ENCODE data around the gene ZBTB47.

Gene ZBTB47

GRCh38 chr3:42653560-42654330 is at the start of gene ZBTB47:
Gene ZBTB47 (plus strand): TSS chr3:42653697. CDS start chr3:42658356, 4,659 bp downstream.
- DNase-seq = no peak

DNA sequence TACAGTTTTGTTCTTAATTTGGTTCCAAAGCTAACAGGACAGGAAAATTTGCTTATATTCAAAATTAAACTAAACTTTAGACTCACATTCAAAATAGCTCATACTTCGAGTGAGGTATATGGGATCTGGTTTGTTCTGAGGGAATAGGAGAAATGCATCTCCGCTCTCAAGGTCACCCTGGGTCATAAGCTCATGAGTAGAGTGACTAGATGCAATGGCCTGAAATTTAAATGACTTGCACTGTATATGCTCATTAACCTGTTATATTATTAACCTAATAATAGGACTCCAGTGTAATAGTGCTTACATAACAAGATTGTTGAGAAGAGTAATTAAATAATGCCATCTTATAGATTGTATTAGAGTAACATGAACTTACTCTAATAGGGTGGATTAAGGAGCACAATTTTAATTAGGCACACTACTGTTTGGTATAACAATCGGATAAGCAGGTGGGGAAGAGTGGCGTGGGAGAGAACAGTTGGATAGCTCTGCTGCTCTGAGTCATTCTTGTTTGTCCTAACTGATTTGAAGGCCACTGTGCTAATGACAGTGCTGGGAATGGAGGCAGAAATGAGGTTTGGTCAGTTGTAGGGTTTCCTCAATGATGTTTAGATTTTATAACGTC is 47.8 kb upstream of the ZBTB47 start:
- DNase-seq = no peak

DNA sequence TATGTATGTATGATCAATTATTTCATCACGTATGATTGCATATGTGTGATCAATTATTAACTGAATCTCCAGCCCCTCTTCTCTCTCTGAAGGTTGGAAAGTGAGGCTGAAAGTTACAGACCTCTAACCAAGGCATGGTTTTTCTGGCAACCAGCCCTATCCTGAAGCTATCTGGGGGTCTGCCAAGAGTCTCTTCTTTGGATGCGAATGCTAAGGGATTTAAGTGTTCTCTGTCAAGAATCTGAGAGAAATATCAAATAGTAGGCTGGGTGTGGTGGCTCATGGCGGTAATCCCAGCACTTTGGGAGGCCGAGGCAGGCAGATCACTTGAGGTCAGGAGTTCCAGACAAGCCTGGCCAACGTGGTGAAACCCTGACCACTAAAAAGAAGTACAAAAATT is 44.9 kb upstream of the ZBTB47 start:
- no peak for DNase-seq

DNA sequence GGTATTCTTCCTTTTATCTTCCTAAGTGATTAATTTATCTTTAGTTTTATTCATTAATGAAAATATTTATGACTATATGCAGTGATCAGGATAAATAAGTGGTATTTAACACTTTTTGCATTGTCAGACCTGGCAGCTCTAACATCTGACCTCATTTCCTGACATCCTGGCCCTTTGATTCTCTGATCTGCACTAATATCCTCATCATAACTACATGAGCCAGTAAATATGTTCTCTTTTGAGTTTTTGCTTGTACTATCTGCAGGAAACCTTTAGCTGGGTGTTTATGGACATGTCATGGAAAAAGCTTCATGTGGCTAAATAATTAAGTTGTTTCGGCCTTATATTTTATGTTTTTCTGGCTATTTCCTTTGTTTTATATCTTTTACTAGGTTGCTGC is 42.5 kb upstream of the ZBTB47 start:
- DNase-seq = no peak

DNA sequence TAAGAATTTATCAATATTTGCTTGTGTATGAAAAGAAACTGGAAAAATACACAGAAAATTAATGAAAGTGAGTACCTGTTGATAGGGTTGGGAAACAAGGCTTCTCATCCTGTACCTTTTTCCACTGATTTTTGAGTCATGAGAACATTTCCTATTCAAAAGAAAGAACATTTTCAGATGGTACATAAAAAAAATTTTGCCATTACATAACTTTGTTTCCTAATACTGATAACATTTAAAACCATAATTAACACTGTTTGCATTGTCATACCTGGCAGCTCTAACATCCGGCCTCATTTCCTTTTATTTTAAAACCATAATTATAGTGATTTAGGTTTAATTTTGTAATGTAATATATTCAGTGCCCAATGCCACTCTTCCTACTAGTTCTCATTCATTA is 41.3 kb upstream of the ZBTB47 start:
- DNase-seq = no peak

DNA sequence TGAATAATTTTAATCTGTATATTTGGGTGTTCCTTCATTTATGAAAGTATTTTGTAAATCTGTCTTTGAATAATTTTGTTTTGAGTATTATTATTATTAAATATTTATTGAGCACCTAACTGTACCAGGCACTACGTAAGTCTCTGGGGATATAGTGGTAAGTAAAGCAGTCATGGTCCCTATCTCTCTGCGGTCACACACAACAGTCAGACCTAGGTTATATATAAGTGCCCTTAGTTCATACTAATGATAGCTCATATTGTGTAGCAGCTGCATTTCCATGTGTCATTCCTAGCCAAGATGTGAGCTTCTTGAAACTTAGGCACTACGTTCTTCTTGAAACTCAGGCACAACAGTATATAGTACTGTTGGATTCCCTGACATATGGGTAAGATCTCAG is 40.6 kb upstream of the ZBTB47 start:
- DNase-seq = no peak

DNA sequence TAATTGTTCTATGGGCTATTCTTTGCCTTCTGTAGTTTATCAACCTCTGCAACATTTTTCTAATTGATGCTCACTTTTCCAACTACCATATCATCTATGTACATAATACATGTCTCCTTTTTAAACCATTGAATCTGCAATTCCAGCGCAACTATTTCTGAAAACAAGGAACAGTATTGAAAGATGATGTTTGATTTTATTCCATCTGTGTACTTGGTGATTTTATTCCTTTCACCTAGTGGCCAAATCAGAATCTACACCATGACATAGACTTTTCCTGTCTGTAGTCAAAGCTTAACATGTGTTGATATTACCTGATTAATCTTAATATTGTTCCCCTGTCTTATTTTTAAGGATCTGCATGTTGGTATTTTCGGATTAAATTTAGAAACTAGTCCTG is 40.0 kb upstream of the ZBTB47 start:
- DNase-seq = no peak

DNA sequence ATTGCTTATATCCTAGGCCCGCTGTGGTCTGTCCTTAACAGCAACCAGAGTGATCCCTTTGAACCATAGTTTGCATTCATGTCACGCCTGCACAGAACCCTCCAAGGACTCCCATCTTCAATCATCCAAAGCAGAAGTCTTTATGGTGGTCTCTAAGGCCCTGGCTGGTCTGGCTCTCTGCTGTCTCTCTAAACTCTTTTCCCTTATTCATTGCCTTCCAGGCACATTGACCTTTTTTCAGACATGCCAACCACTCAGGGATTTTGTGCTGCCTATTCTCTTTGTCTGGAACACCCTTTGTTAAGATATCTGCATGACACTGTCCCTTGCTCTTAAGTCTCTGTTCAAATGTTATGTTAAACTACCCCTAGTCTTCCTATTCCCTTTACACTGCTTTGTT is 21.9 kb upstream of the ZBTB47 start:
- no peak for DNase-seq

DNA sequence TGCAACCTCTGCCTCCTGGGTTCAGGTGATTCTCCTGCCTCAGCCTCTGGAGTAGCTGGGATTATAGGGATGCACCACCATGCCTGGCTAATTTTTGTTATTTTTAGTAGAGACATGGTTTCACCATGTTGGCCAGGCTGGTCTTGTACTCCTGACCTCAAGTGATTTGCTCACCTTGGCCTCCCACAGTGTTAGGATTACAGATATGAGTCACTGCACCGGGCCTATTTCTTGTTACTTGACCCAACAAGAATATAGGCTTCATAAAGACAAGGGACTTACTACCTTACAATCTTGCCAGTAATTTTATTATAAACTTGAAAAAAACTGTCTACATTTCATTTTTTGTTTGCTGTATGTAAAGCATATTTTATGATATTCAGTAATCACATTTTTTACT is 21.4 kb upstream of the ZBTB47 start:
- DNase-seq = no peak

- no peak for DNase-seq
Measured at GRCh38 chr3:42633544-42633943, 20.0 kb upstream of the ZBTB47 start.

GRCh38 chr3:42635111-42635510 is 18.4 kb upstream of the ZBTB47 start:
- DNase-seq = no peak

- no peak for DNase-seq
Measured at GRCh38 chr3:42637001-42637400, 16.5 kb upstream of the ZBTB47 start.

GRCh38 chr3:42638339-42638842 is 15.1 kb upstream of the ZBTB47 start:
- no peak for DNase-seq

GRCh38 chr3:42639192-42639591 is 14.3 kb upstream of the ZBTB47 start:
- DNase-seq = no peak

DNA sequence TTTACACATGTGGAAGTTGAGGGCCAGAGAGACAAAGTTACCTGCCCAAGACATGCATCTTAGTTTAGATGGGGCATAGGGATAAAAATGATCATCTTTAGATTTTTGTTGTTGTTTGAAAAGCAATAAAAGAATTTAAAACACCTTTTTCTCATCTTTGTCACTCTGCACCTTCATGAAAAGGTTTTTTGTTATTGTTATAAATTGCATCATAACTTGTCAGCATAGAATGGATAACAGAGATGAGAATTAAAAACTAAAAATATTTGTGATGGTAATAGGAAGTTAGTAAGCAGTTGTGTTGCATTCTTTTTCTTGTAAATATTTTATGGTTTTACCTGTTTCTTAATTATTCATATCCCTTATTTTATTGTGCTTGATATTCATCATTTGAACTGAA is 13.4 kb upstream of the ZBTB47 start:
- no peak for DNase-seq

DNA sequence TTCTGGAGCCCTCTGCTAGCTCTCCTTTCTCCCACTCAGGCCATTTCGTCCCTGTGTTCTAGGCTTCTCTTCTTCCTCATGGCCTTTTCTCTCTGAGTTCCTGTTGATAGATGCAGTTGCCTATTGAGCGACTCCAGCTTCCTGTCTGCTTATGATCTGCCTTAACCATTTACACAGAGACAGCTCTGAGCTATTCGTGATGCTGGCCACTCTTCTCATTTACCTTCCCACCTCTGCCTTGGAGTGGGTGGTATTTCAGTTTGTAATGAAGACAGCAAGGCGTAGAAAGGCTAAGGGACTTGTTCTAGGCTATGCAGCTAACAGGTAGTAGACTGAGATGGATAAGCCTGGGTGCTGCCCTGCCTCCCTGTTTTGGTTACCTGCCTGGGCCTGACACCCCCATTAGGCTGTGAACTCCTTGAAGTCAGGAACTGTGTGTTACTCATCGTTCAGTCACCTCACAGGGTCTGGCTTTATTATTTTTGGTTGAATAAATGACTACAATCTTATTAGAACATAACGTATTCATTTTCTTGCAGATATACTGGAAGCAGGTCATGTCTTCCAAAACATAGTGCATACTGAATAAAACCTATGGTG is 12.6 kb upstream of the ZBTB47 start:
- DNase-seq = no peak

DNA sequence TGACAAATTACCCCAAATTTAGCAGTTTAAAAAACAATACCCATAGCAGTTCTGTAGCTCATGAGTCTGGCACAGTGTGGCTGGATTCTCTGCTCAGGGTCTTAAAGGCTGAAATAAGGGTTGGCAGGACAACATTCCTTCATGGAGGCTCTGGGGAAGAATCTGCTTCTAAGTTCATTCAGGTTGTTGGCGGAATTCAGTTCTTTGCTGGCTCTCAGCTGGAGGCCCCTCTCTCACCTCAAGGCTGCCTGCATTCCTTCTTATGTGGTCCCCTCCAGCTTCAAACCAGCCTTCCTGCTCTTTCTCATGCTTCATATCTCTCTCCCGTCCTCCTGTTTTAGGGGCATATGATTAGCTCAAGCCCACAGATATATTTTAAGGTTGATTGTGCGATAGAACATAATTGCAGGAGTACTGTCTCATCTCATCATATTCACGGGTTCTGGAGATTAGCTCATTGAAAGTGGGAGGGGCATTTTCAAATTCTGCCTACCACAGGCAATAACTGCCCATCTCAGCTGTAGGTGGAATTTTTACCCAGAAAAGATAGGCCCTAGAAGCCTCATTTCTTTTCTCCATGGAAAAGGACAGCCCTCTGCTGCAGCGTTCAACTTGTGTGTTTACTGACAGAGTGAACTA is 5.6 kb upstream of the ZBTB47 start:
- no peak for DNase-seq

DNA sequence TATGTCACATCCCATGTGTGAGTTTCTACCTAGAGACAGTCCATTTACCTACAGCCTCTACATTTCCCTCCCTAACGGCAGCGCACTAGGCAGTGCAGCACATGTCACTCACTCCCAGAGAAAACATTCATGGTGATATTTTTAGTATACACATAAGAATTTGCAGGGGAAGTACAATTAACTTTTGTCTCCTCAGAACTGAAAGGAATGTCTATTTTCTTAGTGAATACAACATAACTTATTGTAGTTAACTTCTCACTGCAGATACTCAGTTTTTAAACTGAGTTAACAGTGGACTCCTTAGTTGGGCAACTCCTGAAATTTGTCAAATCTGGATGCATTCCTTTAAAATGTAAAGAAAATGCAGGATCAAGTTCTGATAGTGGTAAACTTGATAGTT is 4.5 kb upstream of the ZBTB47 start:
- DNase-seq = no peak

DNA sequence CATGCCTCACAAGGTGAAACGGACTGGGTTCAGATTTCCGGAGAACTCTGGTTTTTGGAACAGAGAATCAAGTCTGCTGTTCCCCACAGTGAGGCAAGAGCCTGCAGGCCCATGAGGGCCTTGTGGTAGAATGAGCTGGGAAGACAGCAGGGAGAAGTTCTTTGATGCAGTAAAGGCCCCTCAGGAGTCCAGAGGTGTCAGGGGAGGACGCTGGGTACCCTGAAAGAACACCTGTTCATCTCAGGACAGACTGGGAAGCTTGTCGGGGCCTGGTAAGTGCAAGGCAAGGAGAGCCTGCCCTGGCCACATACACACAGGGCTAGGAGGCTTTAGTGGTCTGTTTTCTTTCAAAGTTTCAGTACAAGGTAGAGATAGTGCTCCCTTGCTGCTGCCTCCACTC is 3.7 kb upstream of the ZBTB47 start:
- no peak for DNase-seq

GRCh38 chr3:42651248-42652091 is 2.0 kb upstream of the ZBTB47 start:
- no peak for DNase-seq

- no peak for DNase-seq
Measured at GRCh38 chr3:42652251-42652610, 1.3 kb upstream of the ZBTB47 start.

DNA sequence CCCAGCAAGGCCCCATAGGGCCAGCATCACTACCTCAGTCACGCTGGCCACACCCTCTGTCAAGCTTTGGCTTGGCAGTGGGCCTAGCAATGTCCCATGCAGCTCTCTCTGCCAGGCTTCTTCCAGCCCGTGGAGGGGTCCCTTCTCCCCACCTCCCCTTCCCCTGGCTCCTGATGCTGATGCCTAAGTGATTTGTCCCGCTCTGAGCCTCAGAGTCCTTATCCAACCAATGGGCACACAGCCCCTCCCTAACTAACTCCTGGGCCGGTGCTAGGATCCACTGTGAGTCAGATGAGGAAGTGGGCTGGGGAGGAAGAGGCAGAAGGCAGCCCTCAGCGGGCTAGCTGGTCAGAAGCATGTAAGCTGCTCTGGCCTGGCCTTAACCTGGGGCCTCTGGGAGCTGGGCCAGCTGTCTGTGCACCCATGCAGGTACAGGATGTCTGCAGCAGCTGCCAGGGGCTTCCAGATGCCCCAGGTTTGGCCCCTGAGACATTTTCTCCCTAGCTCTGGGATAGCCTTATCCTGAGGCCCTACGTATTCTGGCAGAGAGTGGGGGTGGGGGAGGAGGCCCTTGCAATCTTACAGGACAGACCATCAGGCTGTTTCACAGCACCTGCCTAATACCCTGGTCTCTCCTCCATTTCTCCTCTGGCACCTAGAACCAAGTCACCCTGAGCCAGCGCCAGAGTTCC is 740 bp upstream of the ZBTB47 start:
- DNase-seq = no peak

DNA sequence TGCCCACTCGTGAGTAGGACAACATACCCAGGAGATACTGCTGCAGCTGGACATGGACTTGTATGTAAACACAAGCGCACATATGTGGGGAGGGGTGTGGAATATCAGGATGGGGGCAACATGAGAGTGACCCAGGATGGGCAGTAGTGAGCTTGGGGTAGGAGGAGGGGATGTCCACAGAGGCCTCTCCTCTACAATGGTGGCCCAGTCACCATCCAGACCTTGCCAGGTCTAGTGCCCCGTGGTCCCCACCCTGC is 266 bp upstream of the ZBTB47 start:
- no peak for DNase-seq
